Endothelial cell (in vitro differentiated cells): ENCODE data around the gene RNF145. TPM values are rescaled to one million over a fixed set of nuclear protein-coding genes. Genes with fewer than 3 reads are reported as not detected.

ENCODE experiments used
- DNase-seq: peaks from one replicate; pipeline ENCODE4 v3.0.0; 2021; ENCODE audit warnings: low spot score
- H3K27ac Mint-ChIP-seq: one replicate; pipeline ENCODE4 v1.8.0; 2021; ENCODE audit warnings: mixed read lengths, inconsistent platforms; ENCODE audit not compliant: unreplicated experiment
- H3K27me3 Mint-ChIP-seq: one replicate; pipeline ENCODE4 v1.8.0; 2021; ENCODE audit warnings: mild to moderate bottlenecking, moderate library complexity, mixed read lengths, inconsistent platforms; ENCODE audit not compliant: unreplicated experiment
- H3K36me3 Mint-ChIP-seq: one replicate; pipeline ENCODE4 v1.8.0; 2021; ENCODE audit warnings: mild to moderate bottlenecking, low read depth, mixed read lengths, inconsistent platforms; ENCODE audit not compliant: unreplicated experiment
- H3K4me1 Mint-ChIP-seq: one replicate; pipeline ENCODE4 v1.8.0; 2021; ENCODE audit warnings: mild to moderate bottlenecking, mixed read lengths, inconsistent platforms; ENCODE audit not compliant: unreplicated experiment
- H3K4me3 Mint-ChIP-seq: one replicate; pipeline ENCODE4 v1.8.0; 2021; ENCODE audit warnings: mild to moderate bottlenecking, mixed read lengths, inconsistent platforms; ENCODE audit not compliant: unreplicated experiment
- H3K9me3 Mint-ChIP-seq: one replicate; pipeline ENCODE4 v1.8.0; 2021; ENCODE audit warnings: mixed read lengths, inconsistent platforms; ENCODE audit not compliant: unreplicated experiment
- total RNA-seq: library from RNA; stranded (reverse); fragmentation: NEBNext Ultra II Directional; extraction: Animal tissue kit (Norgen Biotek cat#: 25700); gene quantifications from one replicate; pipeline ENCODE4 v1.2.1, GENCODE V29; 2021; ENCODE audit not compliant: unreplicated experiment
- TF ChIP-seq, protein P1 (sequence below): fragments of 200-600 bp; sonication (generic); IDR thresholded peaks from one replicate; pipeline ENCODE4 v1.5.0; 2021; ENCODE audit warnings: antibody characterized with exemption; ENCODE audit not compliant: unreplicated experiment

The RNF145 gene
- total RNA-seq, 1 donor from 2014 or later, result 102 TPM

DNA sequence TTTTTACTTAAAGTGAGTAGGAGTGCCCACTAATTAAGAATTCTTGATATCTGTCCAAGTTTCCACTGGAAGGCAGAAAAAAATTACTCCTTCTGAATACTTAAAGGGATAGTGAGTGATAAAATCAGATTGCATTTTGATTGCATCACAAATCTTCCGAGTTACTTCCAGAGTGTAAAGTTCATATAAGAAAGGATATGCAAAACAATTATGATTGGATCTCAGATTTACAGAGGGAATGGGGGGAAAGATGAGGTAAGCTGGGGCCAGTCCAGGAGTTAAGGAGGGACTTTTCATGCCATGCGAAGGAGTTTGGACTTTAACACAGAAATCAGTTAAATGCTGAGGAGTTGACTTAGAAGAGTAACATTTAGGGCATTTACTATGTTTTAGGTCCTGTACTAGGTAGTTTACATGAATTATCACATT lies 9.3 kb upstream of the RNF145 start:
- Mint-ChIP-seq H3K4me1 (peaks cover 3% of the 10 kb centered on the region), H3K36me3 (no peaks in the 10 kb centered on the region), H3K9me3 (no peaks in the 10 kb centered on the region), H3K27me3 (peaks cover 4% of the 10 kb centered on the region), H3K4me3 (no peak overlapping the region), H3K27ac (no peak overlapping the region)
- no peak for DNase-seq
- TF ChIP-seq, protein P1, sequence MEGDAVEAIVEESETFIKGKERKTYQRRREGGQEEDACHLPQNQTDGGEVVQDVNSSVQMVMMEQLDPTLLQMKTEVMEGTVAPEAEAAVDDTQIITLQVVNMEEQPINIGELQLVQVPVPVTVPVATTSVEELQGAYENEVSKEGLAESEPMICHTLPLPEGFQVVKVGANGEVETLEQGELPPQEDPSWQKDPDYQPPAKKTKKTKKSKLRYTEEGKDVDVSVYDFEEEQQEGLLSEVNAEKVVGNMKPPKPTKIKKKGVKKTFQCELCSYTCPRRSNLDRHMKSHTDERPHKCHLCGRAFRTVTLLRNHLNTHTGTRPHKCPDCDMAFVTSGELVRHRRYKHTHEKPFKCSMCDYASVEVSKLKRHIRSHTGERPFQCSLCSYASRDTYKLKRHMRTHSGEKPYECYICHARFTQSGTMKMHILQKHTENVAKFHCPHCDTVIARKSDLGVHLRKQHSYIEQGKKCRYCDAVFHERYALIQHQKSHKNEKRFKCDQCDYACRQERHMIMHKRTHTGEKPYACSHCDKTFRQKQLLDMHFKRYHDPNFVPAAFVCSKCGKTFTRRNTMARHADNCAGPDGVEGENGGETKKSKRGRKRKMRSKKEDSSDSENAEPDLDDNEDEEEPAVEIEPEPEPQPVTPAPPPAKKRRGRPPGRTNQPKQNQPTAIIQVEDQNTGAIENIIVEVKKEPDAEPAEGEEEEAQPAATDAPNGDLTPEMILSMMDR, result no peak

DNA sequence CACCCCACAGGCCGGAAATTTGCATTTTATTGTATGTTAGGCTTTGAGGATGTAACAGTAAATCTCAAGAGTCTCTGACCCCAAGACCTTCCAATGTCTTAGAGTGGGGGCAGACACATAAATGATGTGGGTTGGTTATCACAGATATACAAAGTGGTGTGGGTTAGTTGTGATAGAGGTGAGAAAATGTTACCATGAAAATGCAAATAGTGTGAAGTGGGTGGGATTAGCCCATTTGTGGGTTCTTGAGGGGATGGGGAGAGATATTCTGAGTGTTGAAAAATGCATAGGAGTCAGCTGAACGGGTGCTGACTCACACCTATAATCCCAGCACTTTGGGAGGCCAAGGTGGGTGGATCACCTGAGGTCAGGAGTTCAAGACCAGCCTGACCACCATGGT lies 7.9 kb upstream of the RNF145 start:
- no peak overlapping the region for H3K27ac Mint-ChIP-seq
- H3K4me3 Mint-ChIP-seq, result no peak overlapping the region
- no peaks in the 10 kb centered on the region for H3K36me3 Mint-ChIP-seq
- no peaks in the 10 kb centered on the region for H3K9me3 Mint-ChIP-seq
- DNase-seq, result no peak
- H3K4me1 Mint-ChIP-seq, result peaks cover 5% of the 10 kb centered on the region
- TF ChIP-seq, protein P1, result no peak
- H3K27me3 Mint-ChIP-seq, result peaks cover 1% of the 10 kb centered on the region

DNA sequence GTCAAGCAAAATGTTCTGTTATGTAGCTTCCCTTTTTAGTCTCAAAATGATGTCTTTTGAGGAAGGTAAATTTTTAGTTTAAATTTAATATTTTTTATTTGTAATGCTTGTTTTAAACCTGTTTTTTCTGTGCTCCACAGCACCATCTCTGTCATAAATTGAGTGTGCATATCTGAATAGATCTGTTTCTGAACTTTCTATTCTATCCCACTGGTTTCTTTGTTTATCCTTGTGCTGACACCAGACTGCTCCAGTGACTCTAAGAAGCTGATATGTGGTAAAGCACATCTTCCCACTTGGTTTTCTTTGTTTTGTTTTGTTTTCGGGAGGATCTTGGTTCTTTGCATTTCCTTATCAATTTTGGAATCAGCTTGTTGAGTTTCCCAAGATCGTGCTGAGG lies 7.1 kb upstream of the RNF145 start:
- Mint-ChIP-seq H3K4me1 (peaks cover 12% of the 10 kb centered on the region), H3K27me3 (peaks cover 1% of the 10 kb centered on the region), H3K27ac (no peak overlapping the region), H3K9me3 (no peaks in the 10 kb centered on the region), H3K36me3 (no peaks in the 10 kb centered on the region), H3K4me3 (no peak overlapping the region)
- TF ChIP-seq, protein P1, result no peak
- no peak for DNase-seq

DNA sequence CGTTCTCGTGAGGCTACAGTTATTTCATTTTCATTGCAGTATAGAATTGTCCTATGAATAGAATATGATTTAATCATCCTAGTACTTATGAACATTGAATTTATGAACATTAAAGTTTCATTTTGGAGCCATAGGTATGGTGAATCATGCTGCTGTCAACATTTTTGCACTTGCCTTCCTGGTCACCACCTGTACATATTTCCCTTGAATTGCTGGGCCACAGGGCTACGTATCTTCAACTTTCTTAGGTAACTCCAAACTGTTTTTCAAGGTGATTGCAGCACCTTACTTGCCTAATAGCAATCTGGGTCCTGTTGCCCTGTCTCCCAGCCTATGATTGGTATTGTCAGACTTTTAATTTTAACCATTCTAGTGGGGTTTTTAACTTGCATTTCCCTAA lies 6.5 kb upstream of the RNF145 start:
- TF ChIP-seq, protein P1, result no peak
- Mint-ChIP-seq H3K36me3 (no peaks in the 10 kb centered on the region), H3K9me3 (no peaks in the 10 kb centered on the region), H3K4me1 (peaks cover 17% of the 10 kb centered on the region), H3K27me3 (peaks cover 1% of the 10 kb centered on the region), H3K4me3 (no peak overlapping the region), H3K27ac (no peak overlapping the region)
- DNase-seq, result no peak

DNA sequence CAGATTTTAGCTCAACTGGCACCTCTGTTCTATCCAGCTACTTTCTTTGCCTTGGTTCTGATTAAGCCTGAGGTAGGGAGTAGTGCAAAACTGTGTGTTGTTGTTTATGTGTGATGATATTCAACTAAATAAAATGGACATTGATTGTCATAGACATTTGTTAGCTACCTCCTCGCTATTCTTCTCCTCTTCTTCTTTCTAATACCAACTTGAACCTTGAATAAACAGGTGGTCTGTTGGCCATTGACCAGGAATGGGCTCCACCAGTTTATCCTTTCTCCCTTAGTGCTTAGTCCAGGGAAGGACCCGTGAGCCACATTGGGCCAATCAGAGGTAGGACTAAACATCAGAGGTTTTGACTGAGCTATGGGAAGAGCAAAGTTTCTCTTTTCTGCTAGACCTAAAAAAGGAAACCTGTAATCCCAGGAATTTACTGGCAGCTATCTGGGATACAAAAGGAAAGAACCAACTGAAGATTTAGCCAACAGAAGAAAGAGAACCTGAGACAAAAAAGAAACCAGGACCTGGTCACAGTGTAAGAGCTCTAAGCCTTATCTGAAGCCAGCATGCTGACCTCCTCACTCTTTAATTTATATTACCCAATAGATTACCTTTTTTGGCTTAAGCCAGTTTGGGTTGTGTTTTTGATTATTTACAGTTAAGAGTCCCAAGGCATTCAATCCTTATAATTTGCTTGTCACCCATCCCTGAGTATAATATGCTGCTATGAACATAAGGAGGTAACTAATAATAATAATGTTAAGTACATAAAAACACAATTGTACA lies 5.3 kb upstream of the RNF145 start:
- no peaks in the 10 kb centered on the region for H3K9me3 Mint-ChIP-seq
- H3K27me3 Mint-ChIP-seq, result peaks cover 12% of the 10 kb centered on the region
- no peak overlapping the region for H3K4me3 Mint-ChIP-seq
- DNase-seq, result no peak
- peaks cover 29% of the 10 kb centered on the region for H3K4me1 Mint-ChIP-seq
- H3K36me3 Mint-ChIP-seq, result peaks cover 11% of the 10 kb centered on the region
- TF ChIP-seq, protein P1, result no peak
- no peak overlapping the region for H3K27ac Mint-ChIP-seq
